Left forelimb (tissue), 1 donor: ENCODE measurements around the gene FNDC3B.

ENCODE experiments used
- DNase-seq: peaks from one replicate; pipeline ENCODE4 v3.0.0-alpha.2; 2018; ENCODE audit warnings: low spot score

FNDC3B gene

DNA sequence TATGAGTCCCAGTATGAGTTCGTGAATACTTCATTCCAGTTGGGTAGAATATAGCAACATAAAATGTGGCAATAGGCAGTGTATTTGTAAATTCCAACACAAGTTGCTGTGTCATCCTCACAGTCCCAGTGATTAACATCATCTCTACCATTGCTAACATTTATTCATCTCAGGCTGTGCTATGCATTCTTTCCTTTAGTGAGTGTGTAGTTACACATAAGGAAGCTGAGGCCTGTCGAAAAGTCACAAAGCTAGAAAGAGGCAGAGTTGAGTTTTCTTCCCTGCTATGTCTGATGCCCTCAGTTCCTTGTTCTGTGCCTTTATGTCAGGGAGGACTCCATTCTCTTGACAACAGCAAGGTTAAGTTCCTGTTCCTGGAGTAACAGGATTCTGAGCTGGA, 96.4 kb downstream of the FNDC3B start:
- no peak for DNase-seq

DNA sequence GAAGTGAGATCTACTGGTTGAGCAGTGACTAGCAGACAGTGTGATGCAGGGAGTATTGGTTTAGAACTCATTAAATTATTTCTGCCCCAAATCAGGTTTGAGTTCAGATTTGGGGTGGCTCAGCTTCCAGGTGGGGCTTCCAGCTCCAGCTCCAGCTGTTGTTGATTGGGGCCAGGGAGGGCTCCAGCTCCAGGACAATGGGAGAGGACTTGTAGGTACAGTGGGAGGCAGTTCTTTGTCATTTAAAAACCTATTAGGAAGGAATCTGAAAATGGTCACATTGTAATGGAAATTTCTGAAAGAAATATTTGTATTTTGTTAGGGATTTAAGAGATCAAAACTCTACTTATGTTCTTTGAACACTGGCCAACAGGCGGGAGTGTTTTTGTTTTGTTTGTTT, 97.0 kb downstream of the FNDC3B start:
- no peak for DNase-seq

DNA sequence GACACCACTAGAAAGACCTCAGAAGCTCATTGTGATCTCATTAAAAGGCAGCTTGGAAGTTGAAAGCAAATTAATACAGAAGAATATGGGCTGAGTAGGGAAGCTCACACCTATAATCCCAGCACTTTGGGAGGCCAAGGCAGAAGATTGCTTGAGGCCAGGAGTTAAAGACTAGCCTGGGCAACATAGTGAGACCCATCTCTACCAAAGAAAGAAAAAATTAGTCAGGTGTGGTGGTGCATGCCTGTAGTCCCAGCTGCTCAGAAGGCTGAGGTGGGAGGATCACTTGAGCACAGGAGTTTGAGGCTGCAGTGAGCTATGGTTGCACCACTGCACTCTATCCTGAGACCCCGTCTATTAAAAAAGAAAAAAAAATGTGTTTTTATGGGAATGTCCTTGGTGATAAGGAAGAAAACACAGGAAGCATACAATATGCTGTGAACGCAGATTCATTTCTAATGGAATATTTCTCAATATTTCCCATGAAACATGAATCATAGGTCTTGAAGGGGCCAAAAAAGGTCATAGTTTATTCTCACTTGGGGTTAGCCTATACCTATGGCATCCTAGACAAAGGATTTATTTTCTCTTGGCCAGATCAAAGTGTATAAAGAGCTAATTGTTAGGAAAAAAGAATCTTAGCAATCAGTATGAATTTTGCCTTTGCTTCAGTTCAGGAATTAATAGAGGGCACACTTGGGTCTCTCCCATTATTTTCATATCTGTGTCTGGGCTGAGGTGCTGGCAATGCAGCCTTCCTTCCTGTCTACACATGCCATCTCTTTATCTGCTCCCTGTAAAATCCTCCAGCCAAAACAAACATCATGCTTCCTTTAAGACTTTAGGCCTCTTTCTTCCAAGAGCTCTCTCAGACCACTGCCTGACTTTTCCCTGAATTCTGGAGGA, 98.2 kb downstream of the FNDC3B start:
- DNase-seq: no peak

- no peak for DNase-seq
These were observed 98.8 kb downstream of the FNDC3B start for GRCh38 chr3:172138193-172138537.

GRCh38 chr3:172138792-172139507, 99.6 kb downstream of the FNDC3B start:
- no peak for DNase-seq

DNA sequence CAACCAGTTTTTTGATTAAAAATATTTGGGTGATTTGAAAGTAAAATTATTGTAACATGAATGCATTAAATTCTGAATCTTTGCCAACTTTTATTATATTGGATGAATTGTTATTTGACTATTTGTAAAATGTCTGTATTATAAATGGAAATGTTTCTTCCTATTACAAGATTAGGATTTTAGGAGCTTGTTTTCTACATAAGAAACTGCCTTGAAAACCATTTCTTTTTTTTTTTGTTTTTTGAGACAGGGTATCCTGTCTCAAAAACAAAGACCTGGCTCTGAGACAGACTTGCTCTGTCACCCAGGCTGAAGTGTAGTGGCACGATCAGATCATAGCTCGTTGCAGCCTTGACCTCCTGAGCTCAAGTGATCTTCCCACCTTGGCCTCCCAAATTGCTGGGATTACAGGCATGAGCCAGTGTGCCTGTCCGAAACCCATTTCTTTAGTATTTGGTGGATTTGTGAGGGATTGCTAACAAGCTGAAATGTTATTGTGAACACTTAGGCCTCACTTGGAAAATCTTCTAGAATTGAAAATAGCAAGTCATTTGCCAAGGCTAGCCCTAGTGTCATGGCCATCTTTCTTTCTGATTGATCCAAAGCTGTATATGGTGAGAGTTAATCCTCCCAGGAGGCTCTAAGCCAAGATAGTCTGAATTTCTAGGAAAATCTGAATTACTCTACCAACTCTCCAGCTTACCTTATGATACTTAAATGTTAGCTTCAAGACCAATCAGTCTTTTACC, 100.3 kb downstream of the FNDC3B start:
- DNase-seq: no peak

GRCh38 chr3:172140499-172141391, 101.4 kb downstream of the FNDC3B start:
- no peak for DNase-seq

DNA sequence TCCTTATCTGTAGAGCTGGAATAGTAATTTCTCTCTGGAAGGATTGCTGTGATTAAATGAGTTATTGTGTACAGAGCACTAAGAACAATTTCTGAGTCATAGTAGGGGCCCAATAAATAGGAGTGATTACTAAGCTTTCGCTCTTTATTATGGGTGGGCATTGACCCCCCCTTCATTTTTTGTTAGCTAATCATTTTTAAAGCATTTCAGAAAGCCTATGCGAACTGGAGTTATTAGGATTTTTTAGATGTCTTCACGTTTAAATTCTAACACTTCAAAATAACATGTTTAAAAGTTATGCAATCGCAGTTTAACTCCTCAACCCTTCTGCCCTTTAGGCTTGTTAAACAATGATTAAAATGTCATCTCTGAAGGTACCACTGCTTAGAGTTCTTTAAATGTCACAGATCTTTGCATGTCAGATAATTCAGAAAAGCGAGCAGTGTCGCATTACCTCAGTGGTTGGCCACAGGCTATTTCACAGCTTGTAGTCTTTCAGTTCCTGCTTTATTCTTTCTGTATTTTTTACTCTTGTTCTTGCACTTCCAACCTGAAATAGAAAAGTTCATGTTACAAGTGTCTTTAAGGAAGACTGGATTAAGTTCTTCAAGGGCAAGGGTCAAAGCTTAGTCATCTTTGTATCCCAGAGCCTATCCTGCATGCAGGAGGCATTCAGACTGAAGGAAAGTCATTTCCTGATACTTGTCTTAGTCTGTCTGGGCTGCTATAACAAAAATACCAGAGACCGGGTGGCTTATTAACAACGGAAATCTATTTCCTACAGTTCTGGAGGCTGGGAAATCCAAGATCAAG, 102.9 kb downstream of the FNDC3B start:
- no peak for DNase-seq

GRCh38 chr3:172142864-172143451, 103.6 kb downstream of the FNDC3B start:
- no peak for DNase-seq

GRCh38 chr3:172143739-172144497, 104.5 kb downstream of the FNDC3B start:
- DNase-seq: no peak

DNA sequence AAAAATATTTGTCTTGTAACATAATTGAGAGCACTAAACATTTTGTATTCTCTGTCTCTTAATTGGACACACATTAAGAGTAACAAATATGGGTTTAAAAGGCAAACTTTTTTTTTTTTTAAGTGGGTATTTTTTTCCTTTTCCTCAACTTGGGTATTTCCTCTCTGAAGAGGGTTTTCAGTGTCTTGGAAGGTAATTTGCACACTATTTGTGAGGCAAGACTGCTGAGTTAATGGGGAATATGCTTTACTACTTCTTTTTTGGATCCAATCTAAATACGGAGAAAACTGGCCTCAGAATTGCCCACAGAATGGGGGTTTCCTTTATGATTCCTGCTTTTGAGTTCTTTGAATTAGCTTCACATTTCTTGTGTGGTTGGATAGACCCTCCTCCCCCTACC, 105.2 kb downstream of the FNDC3B start:
- no peak for DNase-seq

DNA sequence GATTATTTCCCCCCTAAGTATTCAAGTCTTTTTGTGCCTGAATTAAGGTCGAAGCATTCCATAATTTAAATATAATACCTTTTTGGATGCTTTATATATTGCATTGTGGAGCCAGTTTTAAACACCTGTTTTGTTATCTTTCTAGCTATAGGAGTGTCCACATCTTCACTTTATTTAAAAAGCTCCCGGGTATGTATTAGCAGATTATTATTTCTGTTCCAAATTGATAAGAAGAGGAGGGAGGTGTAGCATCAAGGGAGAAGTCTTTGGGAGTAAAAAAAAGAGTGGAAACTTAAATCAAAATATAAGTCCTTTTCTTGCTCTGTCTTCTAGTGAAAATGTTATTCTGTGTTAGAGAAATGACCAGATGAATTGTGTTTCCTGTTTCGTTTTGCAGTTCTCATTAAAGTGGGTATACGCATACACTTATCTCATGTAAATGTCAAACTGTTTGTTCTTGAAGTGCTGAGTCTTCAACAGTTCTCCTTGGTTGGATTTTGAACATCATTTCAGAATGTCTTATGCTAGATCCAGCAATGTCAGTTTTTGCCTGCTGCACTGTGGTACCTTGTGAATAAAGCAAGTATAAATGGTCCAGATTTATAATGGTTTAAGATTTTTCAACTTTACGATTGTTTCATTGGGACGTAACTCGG, 105.8 kb downstream of the FNDC3B start:
- no peak for DNase-seq

DNA sequence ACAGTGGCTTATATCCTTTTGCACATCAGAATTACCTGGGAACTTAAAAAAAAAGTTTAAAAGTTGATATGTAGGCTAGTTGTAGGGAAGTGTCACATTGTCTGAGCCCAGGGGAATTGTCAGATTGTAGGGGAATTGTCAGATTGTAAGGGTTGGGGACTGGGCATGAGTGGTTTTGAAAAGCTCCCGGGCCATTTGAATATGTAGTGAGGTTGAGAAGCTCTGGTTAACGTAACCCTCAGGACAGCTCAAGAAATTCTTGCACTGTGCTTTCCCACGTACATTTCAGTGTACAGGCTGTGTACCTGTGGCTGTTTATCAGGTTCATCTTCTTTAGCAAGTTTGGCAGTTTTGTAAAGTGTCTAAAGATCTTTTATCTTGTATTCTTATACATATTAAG, 107.0 kb downstream of the FNDC3B start:
- no peak for DNase-seq

GRCh38 chr3:172147113-172147818, 107.9 kb downstream of the FNDC3B start:
- no peak for DNase-seq

DNA sequence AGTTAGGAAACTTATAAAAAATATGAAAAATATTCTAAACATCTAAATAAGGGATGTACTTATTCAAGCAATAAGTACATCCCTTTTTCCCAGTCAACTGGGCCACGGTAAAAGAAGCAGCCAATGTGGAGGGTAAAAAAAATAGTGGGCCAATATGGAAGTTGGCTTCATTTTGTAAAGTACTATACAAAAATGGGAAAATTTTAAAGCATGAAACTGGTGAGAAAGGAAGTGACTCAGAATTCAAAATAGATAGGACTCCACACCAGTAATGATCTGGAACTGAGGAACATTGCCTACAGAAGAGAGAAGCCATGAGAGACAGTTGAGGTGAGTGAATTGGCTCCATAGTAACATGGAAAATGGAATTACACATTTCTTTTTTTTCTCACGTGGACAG, 108.9 kb downstream of the FNDC3B start:
- no peak for DNase-seq

- no peak for DNase-seq
These were observed 109.6 kb downstream of the FNDC3B start for GRCh38 chr3:172148702-172149565.

DNA sequence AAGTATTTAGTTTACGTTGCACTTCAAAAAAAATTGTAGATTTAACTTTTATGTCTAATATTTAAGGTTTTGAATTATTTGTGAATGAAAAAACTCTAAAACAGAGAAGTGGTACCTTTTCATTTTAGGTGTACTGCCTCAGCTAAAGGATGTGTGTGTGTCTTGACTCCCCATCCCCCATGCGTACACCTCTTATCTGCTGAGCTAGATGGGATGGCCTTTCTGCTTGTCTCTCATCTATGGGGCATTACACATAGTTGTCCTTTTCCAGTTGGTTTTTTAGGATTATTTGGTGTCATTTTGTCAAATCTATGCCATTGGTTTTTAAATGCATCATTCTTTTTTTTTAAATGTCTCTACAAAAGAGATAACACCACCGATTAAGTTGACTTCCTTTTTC, 110.9 kb downstream of the FNDC3B start:
- no peak for DNase-seq
